Transverse colon (tissue), 3 donors: ENCODE measurements around the gene ANKUB1.

ENCODE experiments used
- EP300 ChIP-seq: sonication (generic); formaldehyde crosslinking; IDR thresholded peaks from one replicate; pipeline ENCODE4 v1.6.1; 2017; ENCODE audit warnings: antibody characterized with exemption, low read depth
- POLR2A ChIP-seq: fragments of 450-650 bp; IDR thresholded peaks from one replicate; pipeline ENCODE4 v1.6.1; 2016; ENCODE audit warnings: antibody characterized with exemption, mild to moderate bottlenecking, moderate library complexity
- POLR2AphosphoS5 ChIP-seq, 3 donors: sonication (generic); formaldehyde crosslinking; IDR thresholded peaks; one replicate each; pipeline ENCODE4 v1.6.1; 2016; ENCODE audit warnings: antibody characterized with exemption in 3 of 3

GRCh38 chr3:149781211-149781610 lies 11.1 kb downstream of the ANKUB1 start:
- no peak for TF ChIP-seq POLR2A
- no peak for TF ChIP-seq EP300
- no peak for TF ChIP-seq POLR2AphosphoS5 (IDR thresholded peaks at IDR 0.05)
